Endothelial cell of umbilical vein (primary cell): ENCODE measurements around the gene MGAT4A.

Source experiments
- EZH2 ChIP-seq: IDR thresholded peaks from 2 replicates; pipeline ENCODE4 v1.6.1; 2012; ENCODE audit warnings: borderline replicate concordance, low read depth, mild to moderate bottlenecking, moderate library complexity, low read length, inconsistent platforms; ENCODE audit not compliant: severe bottlenecking
- GATA2 ChIP-seq: IDR thresholded peaks from 2 replicates; pipeline ENCODE4 v1.7.0; 2011; ENCODE audit warnings: low read depth, mild to moderate bottlenecking, moderate library complexity, mixed read lengths, low read length; ENCODE audit not compliant: insufficient read length, insufficient read depth
- JUN ChIP-seq: IDR thresholded peaks from 2 replicates; pipeline ENCODE4 v1.6.1; 2011; ENCODE audit warnings: borderline replicate concordance, low read depth; ENCODE audit not compliant: insufficient read length, insufficient read depth
- MYC ChIP-seq: IDR thresholded peaks from one replicate; pipeline ENCODE4 v1.6.1; 2011; ENCODE audit warnings: mild to moderate bottlenecking, low read depth, low read length
- POLR2A ChIP-seq: IDR thresholded peaks from 2 replicates; pipeline ENCODE4 v1.6.1; 2012; ENCODE audit warnings: low read depth, mild to moderate bottlenecking, control low read depth, low read length
- POLR2AphosphoS5 ChIP-seq: IDR thresholded peaks from 2 replicates; pipeline ENCODE4 v1.6.1; 2012; ENCODE audit warnings: low read depth, mild to moderate bottlenecking, control low read depth, low read length, moderate library complexity; ENCODE audit not compliant: insufficient read depth
- TF ChIP-seq, protein P1 (sequence below), 2 donors: IDR thresholded peaks; 1 replicate in 1 of 2; 2 replicates in 1 of 2; pipeline ENCODE4 v1.5.1; 2011; ENCODE audit warnings: low read length in 2 of 2, mild to moderate bottlenecking in 2 of 2, moderate library complexity in 2 of 2, control low read depth in 1 of 2, inconsistent platforms in 1 of 2, low read depth in 1 of 2; ENCODE audit not compliant: insufficient read depth in 1 of 2; ENCODE audit errors: extremely low read depth in 1 of 2

DNA sequence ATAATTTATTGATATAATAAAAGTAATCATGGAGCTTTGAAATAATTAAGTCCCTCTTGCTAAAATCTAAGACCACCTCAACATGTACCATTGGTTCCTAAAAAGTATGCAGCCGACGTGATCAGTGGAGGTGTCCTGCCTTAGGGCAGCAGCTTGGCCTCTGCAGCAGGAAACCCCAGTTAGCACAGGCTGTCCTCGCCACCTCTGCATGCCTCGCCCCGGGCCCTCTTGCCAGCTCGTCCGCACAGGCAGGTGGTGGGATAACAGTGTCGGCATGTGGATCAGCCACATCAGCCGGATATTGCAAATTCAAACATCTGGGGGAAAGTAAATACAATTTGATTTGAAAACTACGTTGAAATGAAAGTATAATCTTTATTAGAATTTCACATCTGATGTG lies 145.5 kb downstream of the MGAT4A start:
- TF ChIP-seq MYC (no peak), POLR2A (no peak), EZH2 (no peak), GATA2 (no peak), POLR2AphosphoS5 (no peak), JUN (no peak)
- TF ChIP-seq, protein P1, sequence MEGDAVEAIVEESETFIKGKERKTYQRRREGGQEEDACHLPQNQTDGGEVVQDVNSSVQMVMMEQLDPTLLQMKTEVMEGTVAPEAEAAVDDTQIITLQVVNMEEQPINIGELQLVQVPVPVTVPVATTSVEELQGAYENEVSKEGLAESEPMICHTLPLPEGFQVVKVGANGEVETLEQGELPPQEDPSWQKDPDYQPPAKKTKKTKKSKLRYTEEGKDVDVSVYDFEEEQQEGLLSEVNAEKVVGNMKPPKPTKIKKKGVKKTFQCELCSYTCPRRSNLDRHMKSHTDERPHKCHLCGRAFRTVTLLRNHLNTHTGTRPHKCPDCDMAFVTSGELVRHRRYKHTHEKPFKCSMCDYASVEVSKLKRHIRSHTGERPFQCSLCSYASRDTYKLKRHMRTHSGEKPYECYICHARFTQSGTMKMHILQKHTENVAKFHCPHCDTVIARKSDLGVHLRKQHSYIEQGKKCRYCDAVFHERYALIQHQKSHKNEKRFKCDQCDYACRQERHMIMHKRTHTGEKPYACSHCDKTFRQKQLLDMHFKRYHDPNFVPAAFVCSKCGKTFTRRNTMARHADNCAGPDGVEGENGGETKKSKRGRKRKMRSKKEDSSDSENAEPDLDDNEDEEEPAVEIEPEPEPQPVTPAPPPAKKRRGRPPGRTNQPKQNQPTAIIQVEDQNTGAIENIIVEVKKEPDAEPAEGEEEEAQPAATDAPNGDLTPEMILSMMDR (IDR thresholded peaks at IDR 0.05; ENCODE audit: extremely low read depth in 1 of 2, insufficient read depth in 1 of 2, low read depth in 1 of 2, low read length in 2 of 2), result no peak
